Esophagus muscularis mucosa (tissue), 3 donors: ENCODE data around the gene RAB40A.

ENCODE experiments used
- CTCF ChIP-seq, 3 experiments: fragments of 200-600 bp in 2 of 3; fragments of 450-650 bp in 1 of 3; sonication (generic) in 2 of 3; IDR thresholded peaks; one replicate each; pipeline ENCODE4 v1.5.1; 2017 to 2019; ENCODE audit warnings: antibody characterized with exemption in 3 of 3, mild to moderate bottlenecking in 2 of 3, moderate library complexity in 1 of 3
- POLR2A ChIP-seq: fragments of 450-650 bp; IDR thresholded peaks from one replicate; pipeline ENCODE4 v1.6.1; 2017; ENCODE audit warnings: antibody characterized with exemption, moderate library complexity, mild to moderate bottlenecking, low read depth
- POLR2AphosphoS5 ChIP-seq, 2 donors: sonication (generic); formaldehyde crosslinking; IDR thresholded peaks; one replicate each; pipeline ENCODE4 v1.6.1; 2017; ENCODE audit warnings: antibody characterized with exemption in 2 of 2

GRCh38 chrX:103518571-103518970 is 718 bp downstream of the RAB40A start:
- TF ChIP-seq CTCF (IDR thresholded peaks at IDR 0.05): no peak
- TF ChIP-seq POLR2A: no peak
- no peak for TF ChIP-seq POLR2AphosphoS5 (IDR thresholded peaks at IDR 0.05)
